Measurements from ENCODE around the gene CLTB. TPM values are rescaled to one million over a fixed set of nuclear protein-coding genes. Genes with fewer than 3 reads are reported as not detected.

Gene CLTB
- total and polyA plus RNA-seq, 10 of the 15 experiments (the other 5 are each of a cell fraction or from before 2014, with no cell fraction given): 1.6 to 52.8 (median 36.9) TPM

DNA sequence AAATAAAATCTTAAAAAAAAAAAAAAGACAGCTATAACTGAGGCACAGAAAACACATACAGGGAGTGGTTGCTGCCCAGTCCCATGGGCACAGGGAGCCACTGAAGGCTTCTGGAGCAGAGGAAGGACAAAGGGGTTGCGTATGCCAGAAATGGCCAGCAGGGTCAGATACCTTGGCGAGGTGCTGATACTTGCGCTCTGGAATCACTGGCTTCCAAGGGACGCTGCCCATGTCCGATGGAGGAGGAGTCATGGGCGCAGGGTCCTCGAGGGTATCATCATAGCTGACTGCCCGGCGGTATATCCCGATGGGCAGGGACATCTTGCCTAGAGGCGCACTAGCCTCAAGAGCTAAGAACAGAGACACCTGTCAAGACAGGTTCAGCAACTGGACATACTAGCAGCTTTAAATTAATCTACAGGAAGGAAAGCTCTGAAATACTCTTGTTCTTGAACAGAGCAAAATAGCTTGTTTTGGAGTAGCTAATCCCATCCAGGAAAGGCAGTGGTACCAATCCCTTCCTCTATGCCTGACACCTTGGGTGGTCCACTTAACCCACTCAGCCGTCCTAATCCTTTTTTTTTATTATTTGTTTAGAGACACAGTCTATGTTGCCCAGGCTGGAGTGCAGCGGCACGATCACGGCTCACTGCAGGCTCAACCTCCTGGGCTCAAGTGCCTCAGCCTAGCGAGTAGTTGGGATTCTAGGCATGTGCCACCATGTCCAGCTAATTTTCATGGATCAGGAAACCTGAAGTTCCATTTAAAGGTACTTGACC, 60.8 kb downstream of the CLTB start:
- FAIRE-seq: no peak
- intact Hi-C loops (cut with micrococcal nuclease; ENCODE audit: unreplicated experiment): no loop called here
- no peaks in the 10 kb centered on the region for H3K9me3 ChIP-seq (replicated peaks; ENCODE audit: control insufficient read depth, insufficient read depth, low read length)
- no peak overlapping the region for H3K27ac ChIP-seq (ENCODE audit: control insufficient read depth, insufficient read depth)
- no peak overlapping the region for H3K4me3 ChIP-seq
- BruUV-seq (replicated peaks): no TSS peak
- H3K27me3 ChIP-seq (replicated peaks in 1 of 2; ENCODE audit: control insufficient read depth in 2 of 2, insufficient read depth in 2 of 2, low read length in 1 of 2): no peaks in the 10 kb centered on the region
- peaks cover 31% of the 10 kb centered on the region for H3K79me2 ChIP-seq (ENCODE audit: control insufficient read depth, insufficient read depth, low read length)
- no peak for ATAC-seq
- RAD21 ChIA-PET (ENCODE audit: unreplicated experiment): interaction anchor here (0.6 kb wide), 1 partner anchor 731 kb away, joined by 3 read pairs; the partner anchor contains the start of gene FGFR4
- peaks cover 4% of the 10 kb centered on the region; the same call in 1 of the 2 replicates for H4K20me1 ChIP-seq (ENCODE audit: control insufficient read depth, insufficient read depth)
- CTCF ChIA-PET: no interaction called here
- H3K4me1 ChIP-seq (ENCODE audit: control insufficient read depth, insufficient read depth, low read length): peaks cover 4% of the 10 kb centered on the region
- no peak for DNase-seq (ENCODE audit: low read depth, low spot score)
- H3K4me2 ChIP-seq (ENCODE audit: control insufficient read depth, insufficient read depth): no peak overlapping the region
- WGBS (ENCODE audit: insufficient coverage, insufficient replicate concordance, low lambda C conversion rate, missing lambda C conversion rate): 99% methylated on average over 16 of the region's 16 CpGs
- TF ChIP-seq SIN3A (IDR thresholded peaks at IDR 0.05; ENCODE audit: low read depth, low read length) (no peak), MEF2B (IDR thresholded peaks at IDR 0.05; ENCODE audit: partially characterized antibody, poor library complexity, severe bottlenecking) (no peak), SPI1 (IDR thresholded peaks at IDR 0.05; ENCODE audit: borderline replicate concordance, insufficient read depth, low read depth, low read length) (no peak), BRCA1 (IDR thresholded peaks at IDR 0.05; ENCODE audit: low read depth, low read length) (no peak)
- TF ChIP-seq, protein P1, sequence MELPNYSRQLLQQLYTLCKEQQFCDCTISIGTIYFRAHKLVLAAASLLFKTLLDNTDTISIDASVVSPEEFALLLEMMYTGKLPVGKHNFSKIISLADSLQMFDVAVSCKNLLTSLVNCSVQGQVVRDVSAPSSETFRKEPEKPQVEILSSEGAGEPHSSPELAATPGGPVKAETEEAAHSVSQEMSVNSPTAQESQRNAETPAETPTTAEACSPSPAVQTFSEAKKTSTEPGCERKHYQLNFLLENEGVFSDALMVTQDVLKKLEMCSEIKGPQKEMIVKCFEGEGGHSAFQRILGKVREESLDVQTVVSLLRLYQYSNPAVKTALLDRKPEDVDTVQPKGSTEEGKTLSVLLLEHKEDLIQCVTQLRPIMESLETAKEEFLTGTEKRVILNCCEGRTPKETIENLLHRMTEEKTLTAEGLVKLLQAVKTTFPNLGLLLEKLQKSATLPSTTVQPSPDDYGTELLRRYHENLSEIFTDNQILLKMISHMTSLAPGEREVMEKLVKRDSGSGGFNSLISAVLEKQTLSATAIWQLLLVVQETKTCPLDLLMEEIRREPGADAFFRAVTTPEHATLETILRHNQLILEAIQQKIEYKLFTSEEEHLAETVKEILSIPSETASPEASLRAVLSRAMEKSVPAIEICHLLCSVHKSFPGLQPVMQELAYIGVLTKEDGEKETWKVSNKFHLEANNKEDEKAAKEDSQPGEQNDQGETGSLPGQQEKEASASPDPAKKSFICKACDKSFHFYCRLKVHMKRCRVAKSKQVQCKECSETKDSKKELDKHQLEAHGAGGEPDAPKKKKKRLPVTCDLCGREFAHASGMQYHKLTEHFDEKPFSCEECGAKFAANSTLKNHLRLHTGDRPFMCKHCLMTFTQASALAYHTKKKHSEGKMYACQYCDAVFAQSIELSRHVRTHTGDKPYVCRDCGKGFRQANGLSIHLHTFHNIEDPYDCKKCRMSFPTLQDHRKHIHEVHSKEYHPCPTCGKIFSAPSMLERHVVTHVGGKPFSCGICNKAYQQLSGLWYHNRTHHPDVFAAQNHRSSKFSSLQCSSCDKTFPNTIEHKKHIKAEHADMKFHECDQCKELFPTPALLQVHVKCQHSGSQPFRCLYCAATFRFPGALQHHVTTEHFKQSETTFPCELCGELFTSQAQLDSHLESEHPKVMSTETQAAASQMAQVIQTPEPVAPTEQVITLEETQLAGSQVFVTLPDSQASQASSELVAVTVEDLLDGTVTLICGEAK (IDR thresholded peaks at IDR 0.05; ENCODE audit: borderline replicate concordance): no peak
- in situ Hi-C loops (cut with MboI): no loop called here
- POLR2A ChIA-PET: interaction anchor here (0.6 kb wide), 1 partner anchor 73 kb away, joined by 7 read pairs; no protein-coding TSS in a partner anchor
- H3K9ac ChIP-seq (ENCODE audit: control insufficient read depth, insufficient read depth, low read length): no peak overlapping the region
- peaks cover 11 to 12% of the 10 kb centered on the region in 2 experiments for H3K36me3 ChIP-seq (ENCODE audit: control insufficient read depth in 2 of 2, insufficient read depth in 2 of 2, low read length in 1 of 2)
- H2AFZ ChIP-seq (ENCODE audit: control insufficient read depth, low read depth, low read length): no peak overlapping the region
- SMC1A ChIA-PET (ENCODE audit: uncharacterized antibody, unreplicated experiment): no interaction called here

Measured in GM12878 (cell line).